Aorta (tissue), 5 donors: ENCODE results near the gene PNLDC1. TPM values are rescaled to one million over a fixed set of nuclear protein-coding genes. Genes with fewer than 3 reads are reported as not detected.
"Not testable (repeated sequence)": the region's sequence is repeated elsewhere in the genome, so short reads cannot be mapped to it uniquely, and the experiment has no call there.

Experiments
- ATAC-seq: fragments of 200-7000 bp; cut with Tn5 transposase; one replicate; pipeline ENCODE4 v1.9.1; 2022; ENCODE audit warnings: moderate library complexity; ENCODE audit not compliant: low FRiP score
- DNase-seq, 2 donors: peaks; one replicate each; pipeline ENCODE4 v3.0.0-alpha.2; 2020
- H3K27ac ChIP-seq, 2 donors: one replicate each; pipeline ENCODE4 v1.5.1; 2013; ENCODE audit warnings: low read length in 2 of 2, mild to moderate bottlenecking in 2 of 2, moderate library complexity in 2 of 2, control low read depth in 1 of 2, inconsistent platforms in 1 of 2, low read depth in 1 of 2
- H3K27me3 ChIP-seq, 2 donors: one replicate each; pipeline ENCODE4 v1.6.1; 2013; ENCODE audit warnings: control low read depth in 1 of 2, low read length in 1 of 2, mild to moderate bottlenecking in 1 of 2, moderate library complexity in 1 of 2; ENCODE audit not compliant: insufficient read depth in 2 of 2, control insufficient read depth in 1 of 2
- H3K36me3 ChIP-seq, 2 donors: one replicate each; pipeline ENCODE4 v1.6.1; 2013; ENCODE audit warnings: control low read depth in 1 of 2, low read length in 1 of 2, mild to moderate bottlenecking in 1 of 2; ENCODE audit not compliant: insufficient read depth in 2 of 2, control insufficient read depth in 1 of 2
- H3K4me1 ChIP-seq, 2 donors: one replicate each; pipeline ENCODE4 v1.6.1; 2013; ENCODE audit warnings: low read length in 2 of 2, control low read depth in 1 of 2, mild to moderate bottlenecking in 1 of 2, moderate library complexity in 1 of 2; ENCODE audit not compliant: insufficient read depth in 2 of 2, control insufficient read depth in 1 of 2
- H3K4me3 ChIP-seq, 2 donors: one replicate each; pipeline ENCODE4 v1.5.1; 2013; ENCODE audit warnings: low read length in 2 of 2, control low read depth in 1 of 2, mild to moderate bottlenecking in 1 of 2
- H3K9me3 ChIP-seq: one replicate; pipeline ENCODE4 v1.6.1; 2013; ENCODE audit warnings: mild to moderate bottlenecking, low read length; ENCODE audit not compliant: control insufficient read depth
- WGBS, 2 donors: extraction: QIAGEN DNeasy Blood & Tissue Kit; methylation state at CpG; one replicate each; pipeline ENCODE4 v1.1.7; 2013; 5-methylcytosine and 5-hydroxymethylcytosine counted together
- intact Hi-C, 2 donors: fragments of 100-400 bp; cut with DNase I; formaldehyde crosslinking; loops; one replicate each; pipeline versions ENCODE4 v1.14.2 to v1.15.0; 2022
- polyA plus RNA-seq, 2 donors: library from polyadenylated mRNA; stranded (reverse); fragments of 200-250 nt; gene quantifications; one replicate each; pipeline ENCODE4 v1.2.3, GENCODE V29; 2013
- total RNA-seq, 2 donors: library from RNA; stranded (reverse); fragmentation: NEBNext Ultra II Directional; extraction: Animal tissue kit (Norgen Biotek cat#: 25700); gene quantifications; one replicate each; pipeline ENCODE4 v1.2.1, GENCODE V29; 2021
- donor health status: healthy with polysubstance abuse.
- donor health status: Bipolar disorder and iron deficiency.
- donor health status: DM: no; HTN: no; CAD: no.
- donor health status: DM: no; HTN: no; CAD: no.
- donor health status: DM: yes; HTN: yes; CAD: no.

PNLDC1 gene
- total and polyA plus RNA-seq, 4 donors: 0.26 to 0.46 (median 0.38) TPM; not detected in 1

- DNase-seq (no peak), ATAC-seq (no peak)
- Histone ChIP-seq H3K27me3 (no peaks in the 10 kb centered on the region), H3K36me3 (no peaks in the 10 kb centered on the region), H3K9me3 (no peaks in the 10 kb centered on the region), H3K27ac (peak overlapping the region in 1 of 2 donors; percentile 14), H3K4me1 (peaks cover 0 to 3% of the 10 kb centered on the region in 2 donors), H3K4me3 (peak overlapping the region; percentile 49 to 76)
- intact Hi-C loops: loop anchor here (1.0 to 5.0 kb wide), 2 partner anchors 41 to 100 kb away; no protein-coding TSS in a partner anchor
- 13 to 14% methylated on average over 18 of the region's 18 CpGs for WGBS, 2 donors
These were observed 9.0 kb upstream of the PNLDC1 start for GRCh38 chr6:159790956-159791598.

GRCh38 chr6:159794976-159795375 lies 5.1 kb upstream of the PNLDC1 start:
- not testable (repeated sequence) for H3K4me1 ChIP-seq
- 73 to 75% methylated on average over 8 of the region's 8 CpGs for WGBS, 2 donors

GRCh38 chr6:159797554-159797953 lies 2.5 kb upstream of the PNLDC1 start:
- intact Hi-C loops: no loop called here
- Histone ChIP-seq H3K4me1 (no peaks in the 10 kb centered on the region), H3K27me3 (no peaks in the 10 kb centered on the region), H3K27ac (no peak overlapping the region), H3K9me3 (no peaks in the 10 kb centered on the region), H3K36me3 (peaks cover 0 to 3% of the 10 kb centered on the region in 2 donors), H3K4me3 (no peak overlapping the region)
- WGBS, 2 donors: 43 to 57% methylated on average over 1 of the region's 1 CpG
- ATAC-seq (no peak), DNase-seq (no peak)

More at GRCh38 chr6:159794976-159795375, 5.1 kb upstream of the PNLDC1 start:
- not testable (repeated sequence) for H3K27me3 ChIP-seq, H3K36me3 ChIP-seq, H3K9me3 ChIP-seq, ATAC-seq, H3K4me3 ChIP-seq, DNase-seq, H3K27ac ChIP-seq
- intact Hi-C loops: loop anchor here in 1 of 2 donors (5.0 kb wide), 1 partner anchor 37 kb away; no protein-coding TSS in a partner anchor

GRCh38 chr6:159801935-159802334 lies 1.9 kb downstream of the PNLDC1 start:
- Histone ChIP-seq H3K4me1 (no peaks in the 10 kb centered on the region), H3K9me3 (no peaks in the 10 kb centered on the region), H3K27me3 (no peaks in the 10 kb centered on the region), H3K36me3 (peaks cover 0 to 3% of the 10 kb centered on the region in 2 donors), H3K27ac (no peak overlapping the region), H3K4me3 (no peak overlapping the region)
- no peak for DNase-seq
- intact Hi-C loops: no loop called here
- no peak for ATAC-seq
- WGBS, 2 donors: 91 to 93% methylated on average over 8 of the region's 8 CpGs

- H3K27me3 ChIP-seq: no peaks in the 10 kb centered on the region
- 88 to 91% methylated on average over 10 of the region's 10 CpGs for WGBS, 2 donors
- H3K4me3 ChIP-seq: no peak overlapping the region
- DNase-seq (no peak), ATAC-seq (no peak)
- H3K9me3 ChIP-seq: no peaks in the 10 kb centered on the region
- no peak overlapping the region for H3K27ac ChIP-seq
- H3K36me3 ChIP-seq: no peaks in the 10 kb centered on the region
- intact Hi-C loops: no loop called here
- H3K4me1 ChIP-seq: no peaks in the 10 kb centered on the region
These were observed 4.4 kb downstream of the PNLDC1 start for GRCh38 chr6:159804504-159804903.

GRCh38 chr6:159805440-159806020 lies 5.5 kb downstream of the PNLDC1 start:
- DNase-seq: no peak
- no peak overlapping the region for H3K4me3 ChIP-seq

GRCh38 chr6:159806021-159806458 lies 6.0 kb downstream of the PNLDC1 start:
- H3K9me3 ChIP-seq: no peaks in the 10 kb centered on the region
- no peaks in the 10 kb centered on the region for H3K4me1 ChIP-seq
- WGBS, 2 donors: 95 to 96% methylated on average over 9 of the region's 9 CpGs
- intact Hi-C loops: no loop called here
- H3K27ac ChIP-seq: no peak overlapping the region
- ATAC-seq (no peak), DNase-seq (no peak)
- no peaks in the 10 kb centered on the region for H3K27me3 ChIP-seq
- no peak overlapping the region for H3K4me3 ChIP-seq
- no peaks in the 10 kb centered on the region for H3K36me3 ChIP-seq

More at GRCh38 chr6:159805440-159806020, 5.5 kb downstream of the PNLDC1 start:
- Histone ChIP-seq H3K27ac (no peak overlapping the region), H3K9me3 (no peaks in the 10 kb centered on the region), H3K36me3 (no peaks in the 10 kb centered on the region), H3K27me3 (no peaks in the 10 kb centered on the region), H3K4me1 (no peaks in the 10 kb centered on the region)
- intact Hi-C loops: no loop called here
- ATAC-seq: no peak
- WGBS, 2 donors: 95 to 96% methylated on average over 6 of the region's 6 CpGs

GRCh38 chr6:159807150-159807858 lies 7.2 kb downstream of the PNLDC1 start:
- no peak overlapping the region for H3K27ac ChIP-seq
- H3K27me3 ChIP-seq: no peaks in the 10 kb centered on the region
- no peaks in the 10 kb centered on the region for H3K9me3 ChIP-seq
- intact Hi-C loops: no loop called here
- DNase-seq (no peak), ATAC-seq (no peak)
- H3K4me1 ChIP-seq: no peaks in the 10 kb centered on the region
- no peak overlapping the region for H3K4me3 ChIP-seq
- no peaks in the 10 kb centered on the region for H3K36me3 ChIP-seq
- 91 to 94% methylated on average over 5 of the region's 5 CpGs for WGBS, 2 donors
